Measurements from ENCODE around the gene FOXI2. TPM values are rescaled to one million over a fixed set of nuclear protein-coding genes. Genes with fewer than 3 reads are reported as not detected.

FOXI2 gene
- total and polyA plus RNA-seq, 7 donors: 0.03 TPM; not detected in 6

DNA sequence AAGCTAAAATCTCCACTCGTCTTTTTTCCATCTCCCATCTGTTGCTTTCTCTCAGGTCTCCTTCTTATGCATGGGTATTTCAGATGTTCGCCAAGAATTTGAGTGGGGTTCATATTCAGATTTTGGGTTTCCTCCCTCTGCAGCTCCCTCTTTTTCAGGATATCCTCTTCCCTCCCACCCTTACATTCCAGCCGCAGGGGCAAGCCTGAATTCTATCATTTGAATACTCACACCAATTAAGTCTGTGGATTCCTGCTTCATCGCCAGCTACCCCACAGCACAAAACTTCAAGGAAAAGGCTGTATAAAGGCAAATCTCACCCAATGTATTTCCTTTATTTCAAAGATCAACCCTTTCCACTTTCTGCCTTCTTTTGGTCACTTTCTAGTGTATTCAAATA, 41.6 kb upstream of the FOXI2 start:
- Histone ChIP-seq H3K27me3 (ENCODE audit: insufficient read depth in 3 of 3, low read length in 2 of 3) (no peaks in the 10 kb centered on the region), H3K36me3 (ENCODE audit: insufficient read depth in 1 of 2, low read depth in 1 of 2) (no peaks in the 10 kb centered on the region), H3K9me3 (no peaks in the 10 kb centered on the region), H3K4me3 (no peak overlapping the region), H3K4me1 (no peaks in the 10 kb centered on the region), H3K27ac (no peak overlapping the region)
- ATAC-seq (no peak), DNase-seq (no peak)
- TF ChIP-seq, protein P1, sequence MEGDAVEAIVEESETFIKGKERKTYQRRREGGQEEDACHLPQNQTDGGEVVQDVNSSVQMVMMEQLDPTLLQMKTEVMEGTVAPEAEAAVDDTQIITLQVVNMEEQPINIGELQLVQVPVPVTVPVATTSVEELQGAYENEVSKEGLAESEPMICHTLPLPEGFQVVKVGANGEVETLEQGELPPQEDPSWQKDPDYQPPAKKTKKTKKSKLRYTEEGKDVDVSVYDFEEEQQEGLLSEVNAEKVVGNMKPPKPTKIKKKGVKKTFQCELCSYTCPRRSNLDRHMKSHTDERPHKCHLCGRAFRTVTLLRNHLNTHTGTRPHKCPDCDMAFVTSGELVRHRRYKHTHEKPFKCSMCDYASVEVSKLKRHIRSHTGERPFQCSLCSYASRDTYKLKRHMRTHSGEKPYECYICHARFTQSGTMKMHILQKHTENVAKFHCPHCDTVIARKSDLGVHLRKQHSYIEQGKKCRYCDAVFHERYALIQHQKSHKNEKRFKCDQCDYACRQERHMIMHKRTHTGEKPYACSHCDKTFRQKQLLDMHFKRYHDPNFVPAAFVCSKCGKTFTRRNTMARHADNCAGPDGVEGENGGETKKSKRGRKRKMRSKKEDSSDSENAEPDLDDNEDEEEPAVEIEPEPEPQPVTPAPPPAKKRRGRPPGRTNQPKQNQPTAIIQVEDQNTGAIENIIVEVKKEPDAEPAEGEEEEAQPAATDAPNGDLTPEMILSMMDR (IDR thresholded peaks at IDR 0.05): no peak
- WGBS, 3 donors: 41 to 59% (median 48%) methylated on average over 4 of the region's 4 CpGs
- intact Hi-C loops (cut with DNase I): no loop called here

DNA sequence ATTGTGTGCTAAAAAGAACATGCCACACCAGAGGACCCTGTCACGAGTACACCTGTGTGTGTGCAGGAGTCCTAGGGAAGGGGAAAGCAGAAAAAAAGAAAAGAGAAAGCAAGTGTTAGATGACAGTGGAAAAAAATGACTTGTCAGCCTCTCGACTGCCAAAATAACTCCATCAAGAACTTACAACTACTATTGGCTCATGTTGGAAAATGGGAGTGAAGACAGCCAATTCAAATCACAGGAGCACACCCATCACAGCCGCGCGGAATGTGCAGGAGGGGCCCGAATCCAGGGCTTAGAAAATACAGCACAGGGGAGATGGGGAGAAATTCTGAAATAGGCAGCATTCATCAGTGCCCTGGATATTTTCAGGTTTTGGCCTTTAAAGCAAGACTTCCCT, 38.1 kb upstream of the FOXI2 start:
- WGBS, 3 donors: 25 to 37% (median 32%) methylated on average over 6 of the region's 6 CpGs
- no peaks in the 10 kb centered on the region for H3K9me3 ChIP-seq
- H3K27ac ChIP-seq: no peak overlapping the region
- DNase-seq (no peak), ATAC-seq (no peak)
- H3K27me3 ChIP-seq (ENCODE audit: insufficient read depth in 3 of 3, low read length in 2 of 3): peaks cover 0 to 3% (median 0%) of the 10 kb centered on the region in 3 donors
- H3K4me1 ChIP-seq: no peaks in the 10 kb centered on the region
- H3K36me3 ChIP-seq (ENCODE audit: insufficient read depth in 1 of 2, low read depth in 1 of 2): no peaks in the 10 kb centered on the region
- TF ChIP-seq, protein P1 (IDR thresholded peaks at IDR 0.05): no peak
- intact Hi-C loops (cut with DNase I): no loop called here
- no peak overlapping the region for H3K4me3 ChIP-seq

DNA sequence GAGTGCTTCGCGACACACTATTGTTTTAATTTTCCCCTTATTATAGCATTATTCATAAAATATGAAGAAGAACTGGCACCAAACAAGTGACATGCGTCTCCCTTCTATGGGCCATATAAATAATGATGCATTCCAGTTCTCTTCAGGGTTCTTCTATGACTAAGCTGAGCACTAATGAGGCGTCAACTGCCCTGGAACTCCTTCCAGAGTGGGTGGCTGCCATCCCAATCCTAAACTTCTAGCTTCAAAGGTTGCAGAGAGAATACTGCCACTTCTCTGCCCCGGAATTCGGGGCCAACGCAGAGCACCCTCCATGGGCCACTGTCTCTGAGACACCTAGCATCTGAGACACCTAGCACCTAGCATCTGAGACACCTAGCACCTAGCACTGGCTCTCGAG, 37.7 kb upstream of the FOXI2 start:
- Histone ChIP-seq H3K9me3 (no peaks in the 10 kb centered on the region), H3K4me1 (no peaks in the 10 kb centered on the region), H3K4me3 (no peak overlapping the region), H3K27me3 (ENCODE audit: insufficient read depth in 3 of 3, low read length in 2 of 3) (peaks cover 0 to 3% (median 0%) of the 10 kb centered on the region in 3 donors), H3K27ac (no peak overlapping the region), H3K36me3 (ENCODE audit: insufficient read depth in 1 of 2, low read depth in 1 of 2) (no peaks in the 10 kb centered on the region)
- 41 to 57% (median 43%) methylated on average over 8 of the region's 8 CpGs for WGBS, 3 donors
- intact Hi-C loops (cut with DNase I): no loop called here
- no peak for ATAC-seq
- no peak for DNase-seq
- TF ChIP-seq, protein P1 (IDR thresholded peaks at IDR 0.05): no peak

DNA sequence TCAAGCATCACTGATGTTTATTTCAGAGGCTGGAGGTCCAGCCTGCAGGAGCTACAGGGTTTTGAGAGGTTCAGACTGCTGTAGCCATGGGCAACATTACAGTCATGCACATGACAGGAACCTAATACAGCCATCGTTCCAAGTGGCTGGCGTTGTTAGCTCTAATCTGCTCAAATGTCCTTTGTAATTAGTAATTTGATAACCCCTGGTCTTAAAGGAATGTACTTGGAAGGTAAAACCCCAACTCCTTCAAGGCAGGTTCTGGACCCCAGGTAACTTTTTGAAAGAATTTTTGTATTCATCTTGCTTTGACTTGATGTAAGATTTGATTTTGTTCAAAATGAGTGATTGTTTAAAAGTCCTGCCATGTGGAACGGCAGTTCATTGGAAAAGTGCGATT, 34.7 kb upstream of the FOXI2 start:
- 58 to 59% (median 59%) methylated on average over 4 of the region's 4 CpGs for WGBS, 3 donors
- DNase-seq (no peak), ATAC-seq (no peak)
- H3K4me3 ChIP-seq: no peak overlapping the region
- intact Hi-C loops (cut with DNase I): no loop called here
- H3K27me3 ChIP-seq (ENCODE audit: insufficient read depth in 3 of 3, low read length in 2 of 3): peaks cover 0 to 3% (median 0%) of the 10 kb centered on the region in 3 donors
- H3K4me1 ChIP-seq: no peaks in the 10 kb centered on the region
- no peaks in the 10 kb centered on the region for H3K36me3 ChIP-seq (ENCODE audit: insufficient read depth in 1 of 2, low read depth in 1 of 2)
- no peak overlapping the region for H3K27ac ChIP-seq
- H3K9me3 ChIP-seq: no peaks in the 10 kb centered on the region
- TF ChIP-seq, protein P1 (IDR thresholded peaks at IDR 0.05): no peak

DNA sequence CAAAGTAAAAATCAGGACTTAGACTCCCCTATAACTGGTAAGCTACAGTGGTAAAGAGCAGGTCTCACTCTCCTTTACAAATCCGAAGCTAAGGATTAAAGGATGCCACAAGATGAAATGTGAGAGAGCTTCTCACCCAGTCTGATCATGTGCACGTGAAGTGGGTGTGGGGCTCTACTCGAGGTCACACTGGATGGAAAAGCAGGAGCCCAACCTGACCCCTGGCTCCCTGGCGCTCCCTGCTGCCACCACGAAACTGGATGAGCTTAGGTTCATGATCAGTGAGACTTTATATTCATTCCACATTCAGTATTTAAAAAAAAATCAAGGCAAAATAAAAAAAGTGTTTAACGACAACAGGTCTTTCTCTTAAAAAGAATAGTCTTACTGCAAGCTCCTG, 21.7 kb upstream of the FOXI2 start:
- intact Hi-C loops (cut with DNase I): loop anchor here (5.0 to 10.0 kb wide), 2 partner anchors 140 to 357 kb away; no protein-coding TSS in a partner anchor
- H3K36me3 ChIP-seq (ENCODE audit: insufficient read depth in 1 of 2, low read depth in 1 of 2): no peaks in the 10 kb centered on the region
- no peak overlapping the region for H3K27ac ChIP-seq
- no peak overlapping the region for H3K4me3 ChIP-seq
- TF ChIP-seq, protein P1 (IDR thresholded peaks at IDR 0.05): no peak
- DNase-seq: no peak
- no peak for ATAC-seq
- WGBS, 3 donors: 43 to 50% (median 50%) methylated on average over 6 of the region's 6 CpGs
- H3K27me3 ChIP-seq (ENCODE audit: insufficient read depth in 3 of 3, low read length in 2 of 3): no peaks in the 10 kb centered on the region
- H3K9me3 ChIP-seq: no peaks in the 10 kb centered on the region
- H3K4me1 ChIP-seq: no peaks in the 10 kb centered on the region

All from psoas muscle (tissue), 8 donors.